Naive B cell (primary cell): ENCODE results near the gene AGBL5. TPM values are rescaled to one million over a fixed set of nuclear protein-coding genes. Genes with fewer than 3 reads are reported as not detected.
A peak's percentile ranks its signal among the peaks of the same experiment; 100 is the strongest.

ENCODE experiments used
- ATAC-seq, 2 donors: fragments of 150-1000 bp; cut with Tn5 transposase; 2 replicates each; pipeline ENCODE4 v1.10.0; 2021; ENCODE audit warnings: low read depth in 2 of 2, mild to moderate bottlenecking in 2 of 2, moderate library complexity in 2 of 2
- DNase-seq: peaks from one replicate; pipeline ENCODE4 v3.0.0; 2022
- H3K27ac Mint-ChIP-seq, 6 donors: one replicate each; pipeline ENCODE4 v1.8.0; 2020 to 2022; ENCODE audit warnings: mild to moderate bottlenecking in 6 of 6, mixed read lengths in 6 of 6, moderate library complexity in 5 of 6, inconsistent platforms in 2 of 6
- H3K27me3 Mint-ChIP-seq, 3 donors: one replicate each; pipeline ENCODE4 v1.8.0; 2021 to 2022; ENCODE audit warnings: mixed read lengths in 3 of 3, mild to moderate bottlenecking in 1 of 3
- H3K36me3 Mint-ChIP-seq, 2 donors: one replicate each; pipeline ENCODE4 v1.8.0; 2020 to 2022; ENCODE audit warnings: mixed read lengths in 2 of 2, inconsistent platforms in 1 of 2, mild to moderate bottlenecking in 1 of 2
- H3K4me1 Mint-ChIP-seq, 3 donors: one replicate each; pipeline ENCODE4 v1.8.0; 2020 to 2022; ENCODE audit warnings: mixed read lengths in 3 of 3, inconsistent platforms in 1 of 3, mild to moderate bottlenecking in 1 of 3, moderate library complexity in 1 of 3
- H3K4me3 Mint-ChIP-seq, 8 donors: one replicate each; pipeline ENCODE4 v1.8.0; 2020 to 2022; ENCODE audit warnings: mild to moderate bottlenecking in 8 of 8, mixed read lengths in 8 of 8, moderate library complexity in 8 of 8, inconsistent platforms in 2 of 8
- H3K9me3 Mint-ChIP-seq, 7 donors: one replicate each; pipeline ENCODE4 v1.8.0; 2020 to 2022; ENCODE audit warnings: mixed read lengths in 7 of 7, mild to moderate bottlenecking in 5 of 7, inconsistent platforms in 2 of 7, moderate library complexity in 1 of 7
- polyA plus RNA-seq, 6 donors: library from polyadenylated mRNA; unstranded; fragments of 300-500 nt; fragmentation: Illumina TruSeq; gene quantifications; one replicate each; pipeline ENCODE4 v1.2.3, GENCODE V29; 2021; ENCODE audit warnings: low read depth in 6 of 6

AGBL5 gene
- polyA plus RNA-seq: 10 to 100 TPM in 3 of 6 donors, 1 to 10 TPM in 3; 7.8 to 11.6 (median 10.1) TPM

GRCh38 chr2:27050996-27051901 lies at the start of gene AGBL5:
TSS of gene AGBL5 (plus strand) at chr2:27051668. CDS start at chr2:27052959, 1,291 bp downstream.
- Mint-ChIP-seq H3K9me3 (peaks cover 0 to 11% (median 2%) of the 10 kb centered on the region in 7 donors), H3K4me3 (peak within 1 kb of the TSS; percentile 92 to 99 (median 97)), H3K4me1 (peaks cover 20 to 34% (median 22%) of the 10 kb centered on the region in 3 donors), H3K36me3 (peaks cover 18 to 22% of the 10 kb centered on the region in 2 donors), H3K27ac (peak within 1 kb of the TSS; percentile 98 to 100 (median 100)), H3K27me3 (peaks cover 0 to 12% (median 11%) of the 10 kb centered on the region in 3 donors)
- peak; percentile 96 for DNase-seq
- ATAC-seq: peak; percentile 75 to 77

- H3K4me3 Mint-ChIP-seq: no peak overlapping the region
- no peak for DNase-seq
- H3K27ac Mint-ChIP-seq: peak overlapping the region in 1 of 6 donors; percentile 68
- no peaks in the 10 kb centered on the region for H3K9me3 Mint-ChIP-seq
- peaks cover 9 to 39% (median 38%) of the 10 kb centered on the region in 3 donors for H3K27me3 Mint-ChIP-seq
- H3K4me1 Mint-ChIP-seq: peaks cover 0 to 4% (median 0%) of the 10 kb centered on the region in 3 donors
- H3K36me3 Mint-ChIP-seq: no peaks in the 10 kb centered on the region
- ATAC-seq: no peak
Observed at GRCh38 chr2:27001950-27002349, 49.5 kb upstream of the AGBL5 start.

- Mint-ChIP-seq H3K27ac (no peak overlapping the region), H3K36me3 (no peaks in the 10 kb centered on the region)
- ATAC-seq: no peak
Observed at GRCh38 chr2:27003007-27003406, 48.5 kb upstream of the AGBL5 start.

GRCh38 chr2:27003857-27004256 lies 47.6 kb upstream of the AGBL5 start:
- Mint-ChIP-seq H3K36me3 (no peaks in the 10 kb centered on the region), H3K27me3 (peaks cover 9 to 35% (median 30%) of the 10 kb centered on the region in 3 donors), H3K27ac (no peak overlapping the region), H3K9me3 (no peaks in the 10 kb centered on the region), H3K4me3 (no peak overlapping the region), H3K4me1 (peaks cover 0 to 4% (median 0%) of the 10 kb centered on the region in 3 donors)
- ATAC-seq (no peak), DNase-seq (no peak)

More at GRCh38 chr2:27003007-27003406, 48.5 kb upstream of the AGBL5 start:
- Mint-ChIP-seq H3K27me3 (peaks cover 9 to 38% (median 33%) of the 10 kb centered on the region in 3 donors), H3K4me1 (peaks cover 0 to 4% (median 0%) of the 10 kb centered on the region in 3 donors), H3K4me3 (no peak overlapping the region), H3K9me3 (no peaks in the 10 kb centered on the region)
- no peak for DNase-seq

GRCh38 chr2:27006602-27007415 lies 44.7 kb upstream of the AGBL5 start:
- peak overlapping the region in 1 of 6 donors; percentile 27 for H3K27ac Mint-ChIP-seq
- no peaks in the 10 kb centered on the region for H3K4me1 Mint-ChIP-seq
- no peak overlapping the region for H3K4me3 Mint-ChIP-seq
- peaks cover 4 to 30% (median 24%) of the 10 kb centered on the region in 3 donors for H3K27me3 Mint-ChIP-seq
- no peaks in the 10 kb centered on the region for H3K9me3 Mint-ChIP-seq
- no peak for DNase-seq
- ATAC-seq: no peak
- H3K36me3 Mint-ChIP-seq: no peaks in the 10 kb centered on the region

GRCh38 chr2:27007416-27008374 lies 43.8 kb upstream of the AGBL5 start:
- Mint-ChIP-seq H3K27me3 (peaks cover 8 to 36% (median 24%) of the 10 kb centered on the region in 3 donors), H3K36me3 (no peaks in the 10 kb centered on the region), H3K27ac (no peak overlapping the region), H3K9me3 (no peaks in the 10 kb centered on the region), H3K4me1 (no peaks in the 10 kb centered on the region), H3K4me3 (no peak overlapping the region)
- ATAC-seq: no peak
- DNase-seq: no peak

- no peak overlapping the region for H3K27ac Mint-ChIP-seq
- no peak for ATAC-seq
- DNase-seq: no peak
- no peaks in the 10 kb centered on the region for H3K4me1 Mint-ChIP-seq
- H3K27me3 Mint-ChIP-seq: peaks cover 5 to 35% (median 20%) of the 10 kb centered on the region in 3 donors
- no peak overlapping the region for H3K4me3 Mint-ChIP-seq
- H3K9me3 Mint-ChIP-seq: no peaks in the 10 kb centered on the region
- H3K36me3 Mint-ChIP-seq: no peaks in the 10 kb centered on the region
Observed at GRCh38 chr2:27008678-27009077, 42.8 kb upstream of the AGBL5 start.

GRCh38 chr2:27009083-27009482 lies 42.4 kb upstream of the AGBL5 start:
- Mint-ChIP-seq H3K4me1 (no peaks in the 10 kb centered on the region), H3K4me3 (no peak overlapping the region), H3K9me3 (no peaks in the 10 kb centered on the region), H3K27me3 (peaks cover 5 to 31% (median 16%) of the 10 kb centered on the region in 3 donors), H3K27ac (no peak overlapping the region), H3K36me3 (no peaks in the 10 kb centered on the region)
- DNase-seq (no peak), ATAC-seq (no peak)

- Mint-ChIP-seq H3K4me1 (no peaks in the 10 kb centered on the region), H3K9me3 (no peaks in the 10 kb centered on the region), H3K27ac (peak overlapping the region in 1 of 6 donors; percentile 18), H3K27me3 (peaks cover 5 to 26% (median 16%) of the 10 kb centered on the region in 3 donors), H3K36me3 (no peaks in the 10 kb centered on the region), H3K4me3 (no peak overlapping the region)
- no peak for DNase-seq
- no peak for ATAC-seq
Observed at GRCh38 chr2:27009716-27010115, 41.8 kb upstream of the AGBL5 start.

- Mint-ChIP-seq H3K4me1 (no peaks in the 10 kb centered on the region), H3K9me3 (no peaks in the 10 kb centered on the region), H3K4me3 (no peak overlapping the region), H3K36me3 (no peaks in the 10 kb centered on the region), H3K27ac (peak overlapping the region in 1 of 6 donors; percentile 10), H3K27me3 (peaks cover 5 to 24% (median 13%) of the 10 kb centered on the region in 3 donors)
- ATAC-seq (no peak), DNase-seq (no peak)
Observed at GRCh38 chr2:27010139-27010538, 41.3 kb upstream of the AGBL5 start.

GRCh38 chr2:27013738-27014137 lies 37.7 kb upstream of the AGBL5 start:
- H3K9me3 Mint-ChIP-seq: no peaks in the 10 kb centered on the region
- no peak overlapping the region for H3K4me3 Mint-ChIP-seq
- peaks cover 5 to 14% (median 7%) of the 10 kb centered on the region in 3 donors for H3K27me3 Mint-ChIP-seq
- ATAC-seq: no peak
- H3K4me1 Mint-ChIP-seq: no peaks in the 10 kb centered on the region
- no peak overlapping the region for H3K27ac Mint-ChIP-seq
- no peaks in the 10 kb centered on the region for H3K36me3 Mint-ChIP-seq
- no peak for DNase-seq

GRCh38 chr2:27014771-27015433 lies 36.6 kb upstream of the AGBL5 start:
- Mint-ChIP-seq H3K27me3 (peaks cover under 1 to 11% (median 5%) of the 10 kb centered on the region in 3 donors), H3K9me3 (no peaks in the 10 kb centered on the region), H3K36me3 (no peaks in the 10 kb centered on the region), H3K27ac (peak overlapping the region in 1 of 6 donors; percentile 15), H3K4me1 (no peaks in the 10 kb centered on the region), H3K4me3 (peak overlapping the region in 1 of 8 donors; percentile 47)
- no peak for ATAC-seq
- no peak for DNase-seq
